Right hindlimb (tissue), 1 donor: Measurements from ENCODE around the gene GPBP1.
A peak's percentile ranks its signal among the peaks of the same experiment; 100 is the strongest.
"Not testable (repeated sequence)": the region's sequence is repeated elsewhere in the genome, so short reads cannot be mapped to it uniquely, and the experiment has no call there.

Source experiments
- DNase-seq: peaks from one replicate; pipeline ENCODE4 v3.0.0-alpha.2; 2018

The GPBP1 gene, protein sequence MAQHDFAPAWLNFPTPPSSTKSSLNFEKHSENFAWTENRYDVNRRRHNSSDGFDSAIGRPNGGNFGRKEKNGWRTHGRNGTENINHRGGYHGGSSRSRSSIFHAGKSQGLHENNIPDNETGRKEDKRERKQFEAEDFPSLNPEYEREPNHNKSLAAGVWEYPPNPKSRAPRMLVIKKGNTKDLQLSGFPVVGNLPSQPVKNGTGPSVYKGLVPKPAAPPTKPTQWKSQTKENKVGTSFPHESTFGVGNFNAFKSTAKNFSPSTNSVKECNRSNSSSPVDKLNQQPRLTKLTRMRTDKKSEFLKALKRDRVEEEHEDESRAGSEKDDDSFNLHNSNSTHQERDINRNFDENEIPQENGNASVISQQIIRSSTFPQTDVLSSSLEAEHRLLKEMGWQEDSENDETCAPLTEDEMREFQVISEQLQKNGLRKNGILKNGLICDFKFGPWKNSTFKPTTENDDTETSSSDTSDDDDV

DNA sequence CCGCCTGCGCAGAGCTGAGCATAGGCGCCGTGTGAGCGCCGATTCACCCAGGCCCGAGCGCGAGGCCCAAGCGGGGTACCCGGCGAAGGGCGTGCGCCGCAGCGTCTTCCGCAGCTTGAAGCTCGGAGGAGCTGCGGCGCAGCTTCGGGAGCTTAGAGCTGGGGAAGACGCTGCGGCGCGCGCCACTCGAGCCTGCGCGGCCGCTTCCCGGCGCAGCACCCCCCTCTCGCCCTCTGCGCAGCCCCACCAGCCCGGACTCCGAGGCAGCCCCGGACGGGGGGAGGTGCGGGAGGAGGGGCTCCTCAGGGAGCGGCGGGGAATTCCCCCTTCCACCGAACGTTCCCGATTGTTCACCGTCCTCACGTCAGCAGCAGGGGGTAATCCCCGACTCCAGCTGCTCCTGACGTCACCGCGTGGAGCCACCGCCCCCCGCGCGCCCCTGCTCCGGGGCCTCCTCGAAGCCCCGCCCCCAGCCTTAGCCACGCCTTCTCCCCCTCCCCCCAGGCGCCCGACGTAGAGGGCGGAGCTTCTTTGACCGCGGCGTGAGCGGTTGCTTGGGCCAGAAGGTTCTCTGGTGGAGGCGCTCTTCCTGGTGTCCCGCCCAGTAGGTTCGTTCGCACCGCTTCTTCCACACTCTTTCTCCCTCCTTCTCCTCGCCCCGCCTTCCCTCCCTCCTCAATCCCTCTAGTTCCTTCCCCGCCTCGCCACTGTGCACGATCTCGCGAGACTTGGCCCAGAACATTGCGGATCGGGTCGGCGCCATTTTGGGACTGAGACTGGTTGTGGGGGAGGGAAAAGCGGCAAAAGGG lies at the start of gene GPBP1:
Gene GPBP1 (plus strand): TSS at position 741 of the 809 bp plus-strand sequence. CDS start 40,072 bp downstream, outside the sequence.
- DNase-seq: peak; percentile 99

DNA sequence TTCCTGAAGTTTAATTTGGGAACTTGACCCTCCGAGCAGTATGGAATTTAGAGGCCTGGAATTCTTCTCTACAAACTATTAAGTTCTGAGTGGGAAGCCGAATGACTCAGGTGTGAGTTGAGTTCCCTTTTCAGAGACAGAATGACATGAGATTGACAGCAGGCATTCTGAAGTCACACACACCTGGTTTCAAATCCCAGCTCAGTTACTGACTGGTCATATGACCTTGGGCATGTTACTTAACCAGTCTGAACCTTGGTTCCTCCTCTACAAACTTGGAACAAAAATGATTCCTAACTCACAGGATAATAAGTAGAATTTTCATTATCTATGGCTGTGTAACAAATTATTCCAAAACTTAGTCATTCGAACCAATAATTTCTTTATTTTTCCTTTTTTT lies 45.5 kb upstream of the GPBP1 start:
- no peak for DNase-seq

- DNase-seq: no peak
These were observed 40.3 kb upstream of the GPBP1 start for GRCh38 chr5:57133574-57133973.

DNA sequence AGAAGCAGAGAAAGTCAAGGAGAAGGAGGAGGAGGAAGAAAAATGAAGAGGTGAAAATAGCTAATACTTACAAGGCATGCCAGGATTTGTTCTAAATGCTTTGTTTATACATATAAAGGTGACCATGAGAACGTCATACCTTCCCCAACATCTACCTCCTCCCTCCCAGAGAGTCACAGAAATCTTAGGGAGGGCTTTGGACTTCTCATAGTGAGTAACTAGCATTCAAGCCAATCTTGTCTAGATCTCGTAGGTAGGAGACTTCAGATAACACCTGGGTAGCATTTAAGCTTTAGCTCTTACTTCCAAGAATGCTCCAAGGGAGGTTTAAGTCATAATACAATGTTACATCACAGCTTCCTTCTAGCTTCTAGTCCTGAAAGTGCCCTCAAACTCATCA lies 36.5 kb upstream of the GPBP1 start:
- DNase-seq: no peak

GRCh38 chr5:57152316-57152715 lies 21.5 kb upstream of the GPBP1 start:
- DNase-seq: no peak

DNA sequence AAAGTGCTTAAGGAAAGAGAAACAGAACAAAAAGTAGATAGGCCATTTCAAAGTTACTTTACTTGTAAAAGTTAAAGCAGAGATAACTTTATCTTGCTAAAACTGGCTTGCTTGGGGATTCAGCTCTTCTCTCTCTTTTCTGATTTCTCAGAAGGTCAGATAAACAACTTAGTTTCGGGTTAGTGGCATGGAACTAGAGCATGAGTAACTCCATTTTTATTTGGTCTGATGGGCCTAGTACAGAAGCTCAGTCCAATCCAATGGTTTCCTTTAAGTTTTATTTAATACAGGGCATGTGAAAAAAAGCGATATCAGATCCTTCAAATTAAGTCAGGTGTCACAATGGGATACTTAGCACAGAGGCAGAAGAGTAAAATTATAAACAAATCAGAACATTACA lies 18.8 kb upstream of the GPBP1 start:
- no peak for DNase-seq

DNA sequence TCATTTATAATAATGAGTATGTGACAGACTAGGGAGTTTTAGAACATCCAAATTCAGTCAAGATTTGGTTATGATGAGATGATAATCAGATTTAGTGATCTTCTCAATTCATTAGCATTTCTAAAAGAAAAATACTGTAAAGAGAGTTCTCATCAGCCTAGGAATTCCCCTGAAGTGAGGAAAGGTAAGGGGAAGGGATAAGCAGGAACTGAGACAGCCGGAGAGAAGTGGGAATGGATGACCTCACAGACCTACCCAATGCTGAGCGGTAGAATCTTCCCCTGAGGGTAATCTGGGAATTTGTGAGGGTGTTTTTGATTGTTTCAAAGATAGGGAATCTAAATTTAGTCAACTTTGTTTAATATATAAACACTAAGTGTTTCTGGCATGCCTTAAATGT lies 16.7 kb upstream of the GPBP1 start:
- no peak for DNase-seq

- DNase-seq: no peak
These were observed 16.2 kb upstream of the GPBP1 start for GRCh38 chr5:57157666-57158065.

GRCh38 chr5:57163553-57164006 lies 10.3 kb upstream of the GPBP1 start:
- DNase-seq: no peak

DNA sequence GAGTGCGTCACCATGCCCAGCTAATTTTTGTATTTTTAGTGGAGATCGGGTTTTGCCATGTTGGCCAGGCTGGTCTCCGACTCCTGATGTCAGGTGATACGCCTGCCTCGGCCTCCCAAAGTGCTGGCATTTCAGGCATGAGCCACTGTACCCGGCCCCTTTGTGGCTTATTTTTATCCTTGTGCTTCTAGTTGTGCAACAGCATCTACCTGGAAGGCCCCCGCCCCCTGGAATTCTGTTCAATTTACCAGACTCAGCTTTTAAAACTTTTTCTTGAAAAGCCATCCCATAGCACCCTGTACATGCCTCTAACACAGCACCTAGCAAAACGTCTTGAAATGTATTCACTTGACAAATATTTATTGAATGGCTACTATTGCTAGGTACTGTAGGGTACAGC lies 9.7 kb upstream of the GPBP1 start:
- no peak for DNase-seq

GRCh38 chr5:57165171-57165570 lies 8.7 kb upstream of the GPBP1 start:
- DNase-seq: not testable (repeated sequence)

DNA sequence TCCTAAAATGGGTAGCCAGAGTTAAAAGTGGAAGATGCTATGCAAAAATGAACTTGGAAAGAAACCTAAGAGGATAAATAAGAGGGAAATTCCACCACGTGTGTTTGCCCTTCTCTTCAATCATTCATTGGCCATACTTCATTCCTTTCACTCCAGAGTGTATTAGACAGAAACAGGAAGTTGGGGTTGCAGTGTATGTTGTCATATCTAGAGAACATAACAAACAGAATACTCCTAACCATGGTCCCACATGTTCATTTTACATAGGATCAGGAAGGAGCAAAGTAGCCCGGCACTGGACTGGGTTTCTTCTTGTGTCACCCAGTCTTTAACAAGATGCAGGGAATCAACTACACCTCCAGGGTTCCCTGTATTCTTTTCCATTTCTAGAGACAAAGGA lies 7.6 kb upstream of the GPBP1 start:
- DNase-seq: no peak

- DNase-seq: no peak
These were observed 6.7 kb upstream of the GPBP1 start for GRCh38 chr5:57167201-57167600.

GRCh38 chr5:57170116-57170515 lies 3.7 kb upstream of the GPBP1 start:
- not testable (repeated sequence) for DNase-seq

- no peak for DNase-seq
These were observed 1.9 kb upstream of the GPBP1 start for GRCh38 chr5:57171816-57172465.

DNA sequence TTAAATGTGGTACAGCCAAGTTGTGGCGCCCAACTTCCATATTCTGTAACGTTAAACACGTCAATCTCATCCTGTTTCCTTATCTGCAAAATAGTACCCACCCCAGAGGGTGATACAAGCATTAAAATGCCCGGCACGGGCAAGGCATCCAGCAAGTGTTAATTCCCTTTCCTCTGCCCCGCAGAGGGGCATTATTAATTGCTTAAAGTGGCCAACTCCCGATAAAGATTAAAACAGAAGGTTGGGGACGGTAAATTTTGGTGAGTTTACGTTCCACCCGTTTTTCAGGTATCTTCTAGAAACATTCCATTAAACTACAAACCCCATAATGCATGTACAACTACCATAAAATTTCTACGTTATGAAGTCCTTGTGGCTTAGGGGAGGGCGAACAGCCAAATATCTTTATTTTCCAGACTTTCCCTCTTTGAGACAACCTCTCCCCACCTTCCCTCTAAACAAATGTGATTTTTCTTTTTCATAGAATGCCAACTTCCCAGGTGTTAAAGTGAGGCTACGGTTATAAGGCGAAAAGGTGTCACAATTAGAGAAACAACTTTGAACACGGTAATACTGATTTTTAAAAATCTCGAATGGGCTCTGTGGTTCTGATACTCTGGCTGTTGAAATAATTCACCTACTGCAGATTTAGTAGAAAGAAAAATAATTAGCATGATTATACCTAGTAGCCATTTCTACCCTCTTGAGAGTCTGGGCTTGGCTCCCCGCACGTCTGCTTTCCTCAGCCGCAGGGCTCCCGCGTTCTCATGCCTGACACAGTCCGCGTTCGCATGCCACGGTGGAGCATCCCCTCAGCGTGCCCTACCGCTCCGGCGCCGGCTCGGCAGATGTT lies 1.2 kb upstream of the GPBP1 start:
- no peak for DNase-seq

GRCh38 chr5:57174128-57174889 lies 450 bp downstream of the GPBP1 start:
- DNase-seq: no peak

DNA sequence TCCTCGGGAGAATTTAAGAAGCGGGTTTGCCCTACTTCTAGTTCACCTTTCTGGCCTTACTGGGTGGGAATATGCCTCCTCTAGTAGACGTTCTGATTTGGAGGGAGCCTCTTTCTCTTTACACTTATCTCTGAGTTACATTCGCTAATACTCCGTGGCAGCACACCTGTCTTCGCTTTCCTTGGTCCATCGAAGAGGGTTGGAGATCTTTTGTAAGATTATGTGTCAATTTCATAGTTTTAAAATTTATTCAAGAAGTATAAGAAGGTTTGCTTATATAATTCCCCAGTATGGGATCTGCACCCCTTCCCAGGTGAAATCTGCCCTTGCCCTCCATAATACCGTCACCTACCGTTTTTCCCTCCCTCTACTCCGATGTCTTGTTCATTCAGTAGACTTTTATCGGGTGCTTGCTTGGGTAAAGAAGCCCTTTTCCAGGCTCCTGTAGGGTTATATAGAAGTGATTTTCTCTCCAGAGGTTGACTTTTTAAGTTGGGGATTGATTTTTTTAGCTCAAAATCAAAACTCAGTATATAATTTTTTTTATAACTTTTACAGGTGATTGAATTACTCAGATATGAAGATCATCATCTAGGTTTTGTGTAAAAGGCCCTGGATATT lies 1.1 kb downstream of the GPBP1 start:
- no peak for DNase-seq

- DNase-seq: no peak
These were observed 1.9 kb downstream of the GPBP1 start for GRCh38 chr5:57175551-57176309.

- no peak for DNase-seq
These were observed 2.5 kb downstream of the GPBP1 start for GRCh38 chr5:57176350-57176857.
